Measurements from ENCODE around the gene ERGIC1. TPM values are rescaled to one million over a fixed set of nuclear protein-coding genes. Genes with fewer than 3 reads are reported as not detected.

The ERGIC1 gene
- total RNA-seq, 1 donor from 2014 or later = 131 TPM

DNA sequence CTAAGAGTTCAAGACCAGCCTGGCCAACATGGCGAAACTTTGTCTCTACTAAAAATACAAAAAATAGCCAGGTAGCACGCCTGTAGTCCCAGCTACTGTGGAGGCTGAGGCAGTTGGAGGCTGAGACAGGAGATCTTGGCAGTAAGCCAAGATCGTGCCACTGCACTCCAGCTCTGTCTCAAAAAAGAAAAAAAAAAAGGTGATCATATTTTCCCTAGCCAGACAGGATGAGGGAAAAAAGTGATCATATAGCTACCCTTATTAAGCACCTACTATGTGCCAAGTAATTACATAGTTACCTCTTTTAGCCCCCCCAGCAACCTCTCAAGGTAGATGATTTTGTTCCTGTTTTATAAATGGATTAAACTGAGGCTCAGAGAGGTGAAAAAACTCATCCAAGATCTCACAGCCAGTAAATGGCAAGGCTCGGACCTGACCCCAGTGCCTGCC, 107.0 kb downstream of the ERGIC1 start:
- Histone ChIP-seq H3K27me3 (ENCODE audit: insufficient read depth, low read length) (no peaks in the 10 kb centered on the region), H3K9me3 (ENCODE audit: insufficient read depth, low read depth, low read length) (no peaks in the 10 kb centered on the region), H3K4me2 (ENCODE audit: low read length) (no peak overlapping the region), H3K9ac (ENCODE audit: low read length) (peak overlapping the region; percentile 17), H3K79me2 (ENCODE audit: insufficient read depth, low read length) (no peaks in the 10 kb centered on the region), H3K4me1 (ENCODE audit: insufficient read depth, low read length) (peaks cover 29% of the 10 kb centered on the region), H3K27ac (ENCODE audit: low read depth, low read length) (peak overlapping the region; percentile 4), H2AFZ (ENCODE audit: low read depth, low read length) (no peak overlapping the region), H4K20me1 (ENCODE audit: insufficient read depth, low read length) (no peaks in the 10 kb centered on the region), H3K36me3 (ENCODE audit: insufficient read depth, low read length) (no peaks in the 10 kb centered on the region), H3K4me3 (ENCODE audit: insufficient read depth, low read depth, low read length) (no peak overlapping the region)
- no peaks in the 10 kb centered on the region for H3K9me3 Mint-ChIP-seq (ENCODE audit: unreplicated experiment)
- peaks cover 9% of the 10 kb centered on the region for H3K36me3 Mint-ChIP-seq (ENCODE audit: low read depth, unreplicated experiment)
- H3K4me3 Mint-ChIP-seq (ENCODE audit: unreplicated experiment) = no peak overlapping the region
- DNase-seq (ENCODE audit: low read depth) (no peak), FAIRE-seq (no peak)
- H3K4me1 Mint-ChIP-seq (ENCODE audit: low read depth, unreplicated experiment) = peaks cover 25% of the 10 kb centered on the region
- no peaks in the 10 kb centered on the region for H3K27me3 Mint-ChIP-seq (ENCODE audit: low read depth, unreplicated experiment)
- no peak overlapping the region for H3K27ac Mint-ChIP-seq (ENCODE audit: unreplicated experiment)
- TF ChIP-seq, protein P1, sequence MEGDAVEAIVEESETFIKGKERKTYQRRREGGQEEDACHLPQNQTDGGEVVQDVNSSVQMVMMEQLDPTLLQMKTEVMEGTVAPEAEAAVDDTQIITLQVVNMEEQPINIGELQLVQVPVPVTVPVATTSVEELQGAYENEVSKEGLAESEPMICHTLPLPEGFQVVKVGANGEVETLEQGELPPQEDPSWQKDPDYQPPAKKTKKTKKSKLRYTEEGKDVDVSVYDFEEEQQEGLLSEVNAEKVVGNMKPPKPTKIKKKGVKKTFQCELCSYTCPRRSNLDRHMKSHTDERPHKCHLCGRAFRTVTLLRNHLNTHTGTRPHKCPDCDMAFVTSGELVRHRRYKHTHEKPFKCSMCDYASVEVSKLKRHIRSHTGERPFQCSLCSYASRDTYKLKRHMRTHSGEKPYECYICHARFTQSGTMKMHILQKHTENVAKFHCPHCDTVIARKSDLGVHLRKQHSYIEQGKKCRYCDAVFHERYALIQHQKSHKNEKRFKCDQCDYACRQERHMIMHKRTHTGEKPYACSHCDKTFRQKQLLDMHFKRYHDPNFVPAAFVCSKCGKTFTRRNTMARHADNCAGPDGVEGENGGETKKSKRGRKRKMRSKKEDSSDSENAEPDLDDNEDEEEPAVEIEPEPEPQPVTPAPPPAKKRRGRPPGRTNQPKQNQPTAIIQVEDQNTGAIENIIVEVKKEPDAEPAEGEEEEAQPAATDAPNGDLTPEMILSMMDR (IDR thresholded peaks at IDR 0.05; ENCODE audit: insufficient read depth, low read depth, low read length) = no peak
- TF ChIP-seq EZH2 (IDR thresholded peaks at IDR 0.05; ENCODE audit: insufficient read depth, low read length) = no peak

GRCh38 chr5:172942556-172942955, 108.5 kb downstream of the ERGIC1 start:
- Histone ChIP-seq H2AFZ (ENCODE audit: low read depth, low read length) (no peak overlapping the region), H3K4me2 (ENCODE audit: low read length) (peak overlapping the region; percentile 65), H3K27me3 (ENCODE audit: insufficient read depth, low read length) (no peaks in the 10 kb centered on the region), H3K4me3 (ENCODE audit: insufficient read depth, low read depth, low read length) (no peak overlapping the region), H3K4me1 (ENCODE audit: insufficient read depth, low read length) (peaks cover 32% of the 10 kb centered on the region), H3K27ac (ENCODE audit: low read depth, low read length) (peak overlapping the region; percentile 96), H3K9ac (ENCODE audit: low read length) (peak overlapping the region; percentile 82), H3K36me3 (ENCODE audit: insufficient read depth, low read length) (no peaks in the 10 kb centered on the region), H3K9me3 (ENCODE audit: insufficient read depth, low read depth, low read length) (no peaks in the 10 kb centered on the region), H3K79me2 (ENCODE audit: insufficient read depth, low read length) (no peaks in the 10 kb centered on the region), H4K20me1 (ENCODE audit: insufficient read depth, low read length) (no peaks in the 10 kb centered on the region)
- Mint-ChIP-seq H3K9me3 (ENCODE audit: unreplicated experiment) (no peaks in the 10 kb centered on the region), H3K27ac (ENCODE audit: unreplicated experiment) (peak overlapping the region; percentile 70), H3K36me3 (ENCODE audit: low read depth, unreplicated experiment) (peaks cover 5% of the 10 kb centered on the region), H3K4me3 (ENCODE audit: unreplicated experiment) (no peak overlapping the region), H3K27me3 (ENCODE audit: low read depth, unreplicated experiment) (no peaks in the 10 kb centered on the region), H3K4me1 (ENCODE audit: low read depth, unreplicated experiment) (peaks cover 25% of the 10 kb centered on the region)
- DNase-seq (ENCODE audit: low read depth) = no peak
- no peak for FAIRE-seq
- no peak for TF ChIP-seq EZH2 (IDR thresholded peaks at IDR 0.05; ENCODE audit: insufficient read depth, low read length)
- TF ChIP-seq, protein P1 (IDR thresholded peaks at IDR 0.05; ENCODE audit: insufficient read depth, low read depth, low read length) = no peak

- no peak for TF ChIP-seq EZH2 (IDR thresholded peaks at IDR 0.05; ENCODE audit: insufficient read depth, low read length)
- TF ChIP-seq, protein P1 (IDR thresholded peaks at IDR 0.05; ENCODE audit: insufficient read depth, low read depth, low read length) = no peak
- peak overlapping the region; percentile 96 for H3K27ac ChIP-seq (ENCODE audit: low read depth, low read length)
- no peak overlapping the region for H2AFZ ChIP-seq (ENCODE audit: low read depth, low read length)
- peak overlapping the region; percentile 65 for H3K4me2 ChIP-seq (ENCODE audit: low read length)
- peak overlapping the region; percentile 54 for H3K4me3 Mint-ChIP-seq (ENCODE audit: unreplicated experiment)
- H3K27me3 ChIP-seq (ENCODE audit: insufficient read depth, low read length) = no peaks in the 10 kb centered on the region
- H3K27ac Mint-ChIP-seq (ENCODE audit: unreplicated experiment) = peak overlapping the region; percentile 58
- H3K4me3 ChIP-seq (ENCODE audit: insufficient read depth, low read depth, low read length) = no peak overlapping the region
- no peaks in the 10 kb centered on the region for H3K9me3 Mint-ChIP-seq (ENCODE audit: unreplicated experiment)
- H3K9me3 ChIP-seq (ENCODE audit: insufficient read depth, low read depth, low read length) = no peaks in the 10 kb centered on the region
- peaks cover 25% of the 10 kb centered on the region for H3K4me1 Mint-ChIP-seq (ENCODE audit: low read depth, unreplicated experiment)
- peaks cover 5% of the 10 kb centered on the region for H3K36me3 Mint-ChIP-seq (ENCODE audit: low read depth, unreplicated experiment)
- no peaks in the 10 kb centered on the region for H3K79me2 ChIP-seq (ENCODE audit: insufficient read depth, low read length)
- H3K36me3 ChIP-seq (ENCODE audit: insufficient read depth, low read length) = no peaks in the 10 kb centered on the region
- H3K27me3 Mint-ChIP-seq (ENCODE audit: low read depth, unreplicated experiment) = no peaks in the 10 kb centered on the region
- H4K20me1 ChIP-seq (ENCODE audit: insufficient read depth, low read length) = no peaks in the 10 kb centered on the region
- peak overlapping the region; percentile 82 for H3K9ac ChIP-seq (ENCODE audit: low read length)
- peaks cover 39% of the 10 kb centered on the region for H3K4me1 ChIP-seq (ENCODE audit: insufficient read depth, low read length)
- DNase-seq (ENCODE audit: low read depth) = peak; percentile 87
- FAIRE-seq = peak; percentile 70
Measured at GRCh38 chr5:172943283-172943841, 109.3 kb downstream of the ERGIC1 start.

All from astrocyte (in vitro differentiated cells and primary cell).